Fibroblast of gingiva (primary cell): Measurements from ENCODE around the gene GPR155.

ENCODE experiments used
- DNase-seq: peaks from one replicate; pipeline ENCODE4 v3.0.0-alpha.2; 2011; ENCODE audit warnings: low read depth

Gene GPR155, protein sequence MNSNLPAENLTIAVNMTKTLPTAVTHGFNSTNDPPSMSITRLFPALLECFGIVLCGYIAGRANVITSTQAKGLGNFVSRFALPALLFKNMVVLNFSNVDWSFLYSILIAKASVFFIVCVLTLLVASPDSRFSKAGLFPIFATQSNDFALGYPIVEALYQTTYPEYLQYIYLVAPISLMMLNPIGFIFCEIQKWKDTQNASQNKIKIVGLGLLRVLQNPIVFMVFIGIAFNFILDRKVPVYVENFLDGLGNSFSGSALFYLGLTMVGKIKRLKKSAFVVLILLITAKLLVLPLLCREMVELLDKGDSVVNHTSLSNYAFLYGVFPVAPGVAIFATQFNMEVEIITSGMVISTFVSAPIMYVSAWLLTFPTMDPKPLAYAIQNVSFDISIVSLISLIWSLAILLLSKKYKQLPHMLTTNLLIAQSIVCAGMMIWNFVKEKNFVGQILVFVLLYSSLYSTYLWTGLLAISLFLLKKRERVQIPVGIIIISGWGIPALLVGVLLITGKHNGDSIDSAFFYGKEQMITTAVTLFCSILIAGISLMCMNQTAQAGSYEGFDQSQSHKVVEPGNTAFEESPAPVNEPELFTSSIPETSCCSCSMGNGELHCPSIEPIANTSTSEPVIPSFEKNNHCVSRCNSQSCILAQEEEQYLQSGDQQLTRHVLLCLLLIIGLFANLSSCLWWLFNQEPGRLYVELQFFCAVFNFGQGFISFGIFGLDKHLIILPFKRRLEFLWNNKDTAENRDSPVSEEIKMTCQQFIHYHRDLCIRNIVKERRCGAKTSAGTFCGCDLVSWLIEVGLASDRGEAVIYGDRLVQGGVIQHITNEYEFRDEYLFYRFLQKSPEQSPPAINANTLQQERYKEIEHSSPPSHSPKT

DNA sequence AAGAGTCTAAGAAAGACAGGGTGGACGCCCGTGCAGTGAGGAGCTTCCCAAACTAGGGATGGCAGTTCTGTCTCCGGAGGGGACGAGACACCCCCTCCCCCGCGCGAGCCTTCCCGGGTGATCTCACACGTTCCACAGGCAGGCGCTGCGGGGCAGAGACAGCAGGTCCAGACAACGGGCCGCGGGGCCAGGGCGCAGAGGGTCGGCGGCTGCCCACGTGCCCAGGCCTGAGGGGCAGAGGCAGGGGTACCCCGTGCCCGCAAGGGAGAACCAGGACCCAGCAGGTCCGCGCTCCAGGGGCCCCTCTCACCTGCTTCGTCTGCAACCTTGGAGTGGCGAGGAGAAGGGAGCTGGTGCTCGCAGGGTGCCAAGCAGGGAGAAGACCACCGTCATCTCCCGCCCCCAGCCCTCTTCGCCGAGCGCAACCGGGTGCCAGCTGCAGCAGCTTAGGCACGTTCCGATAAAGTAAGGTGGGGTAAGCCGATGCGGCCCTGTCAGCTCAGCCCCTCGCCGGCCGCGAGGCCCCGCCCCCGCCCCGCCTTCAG lies at the start of gene GPR155:
GPR155 (minus strand) TSS at position 467 of the 545 bp plus-strand sequence. CDS start 5,073 bp downstream, outside the sequence.
- DNase-seq: peak; percentile 17

DNA sequence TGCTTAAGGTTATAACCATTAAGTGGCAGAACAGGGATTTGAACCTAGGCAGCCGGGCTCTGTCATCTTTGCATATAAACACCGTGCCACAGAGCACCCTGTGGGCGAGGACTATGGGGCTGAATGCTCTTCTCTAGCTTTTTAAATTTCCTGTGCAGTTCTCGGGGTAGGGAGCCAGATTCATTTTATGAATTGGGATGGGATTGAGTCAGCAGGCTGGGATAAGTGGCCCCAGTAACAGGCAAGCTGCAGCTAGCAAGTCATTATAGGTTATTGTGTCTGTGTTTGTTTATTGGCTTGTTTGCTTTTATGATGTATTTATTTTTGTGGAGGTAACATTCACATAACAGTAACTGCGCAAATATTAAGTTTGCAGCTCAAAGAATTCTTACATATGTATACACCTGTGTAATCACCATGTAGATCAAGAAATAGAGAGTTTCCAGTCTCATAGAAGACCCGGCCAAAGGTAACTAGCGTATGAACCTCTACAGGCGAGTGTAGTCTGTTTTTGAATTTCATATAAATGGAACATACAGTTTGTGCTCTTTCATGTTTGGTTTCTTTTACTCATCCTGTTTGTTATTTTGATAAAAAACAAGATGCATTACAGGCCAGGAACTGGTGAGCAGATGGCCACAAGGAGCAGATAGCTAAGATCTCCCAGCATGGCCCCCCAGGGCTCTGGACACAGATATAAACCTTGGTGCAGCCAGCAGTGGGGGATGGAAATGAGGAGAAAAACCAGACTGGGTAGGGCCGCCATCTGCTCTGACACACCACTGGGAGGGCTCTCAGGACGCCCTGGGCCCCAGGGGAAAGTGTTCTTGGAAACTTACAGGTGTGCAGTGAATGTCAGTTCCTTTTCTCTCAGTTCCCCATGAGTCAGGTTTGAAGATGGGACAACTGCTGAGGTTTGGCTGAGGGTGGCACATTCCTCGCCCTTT lies 49.2 kb upstream of the GPR155 start:
- no peak for DNase-seq

DNA sequence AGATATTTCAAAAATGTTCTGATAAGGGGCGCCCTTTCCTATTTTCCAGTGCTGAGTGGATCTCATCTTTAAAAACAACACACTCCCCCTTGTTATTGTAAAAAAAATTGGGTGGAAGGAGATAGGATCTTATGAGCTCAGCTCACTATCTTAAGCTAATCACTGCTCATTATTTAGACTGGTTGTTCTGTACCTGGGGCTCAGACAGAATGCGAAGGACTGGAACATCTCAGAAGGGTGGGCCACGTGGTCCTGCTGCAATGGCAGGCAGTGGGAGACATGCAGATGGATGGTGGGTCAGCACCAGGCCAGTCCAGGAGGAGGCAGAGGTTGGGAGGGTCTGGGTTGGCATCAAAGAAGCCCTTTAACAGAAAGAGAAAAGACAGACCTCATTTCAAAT lies 48.3 kb upstream of the GPR155 start:
- no peak for DNase-seq

GRCh38 chr2:174529916-174530315 lies 43.1 kb upstream of the GPR155 start:
- DNase-seq: peak; percentile 17

DNA sequence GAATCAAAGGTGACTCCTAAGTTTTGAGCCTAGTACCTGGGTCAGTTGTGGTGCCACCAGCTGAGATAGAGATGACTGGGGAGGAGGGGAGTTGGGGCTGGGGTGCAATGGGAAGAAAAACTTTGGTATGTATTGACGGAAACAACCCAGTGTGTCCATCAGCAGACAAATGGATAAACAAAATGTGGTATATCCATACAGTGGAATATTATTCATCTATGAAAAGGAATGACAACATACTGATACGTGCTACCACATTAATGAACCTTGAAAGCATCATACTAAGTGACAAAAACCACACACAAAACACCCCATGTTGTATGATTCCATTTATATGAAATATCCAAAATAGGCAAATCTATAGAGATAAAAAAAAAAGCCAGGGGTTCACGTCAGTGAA lies 41.1 kb upstream of the GPR155 start:
- DNase-seq: no peak

DNA sequence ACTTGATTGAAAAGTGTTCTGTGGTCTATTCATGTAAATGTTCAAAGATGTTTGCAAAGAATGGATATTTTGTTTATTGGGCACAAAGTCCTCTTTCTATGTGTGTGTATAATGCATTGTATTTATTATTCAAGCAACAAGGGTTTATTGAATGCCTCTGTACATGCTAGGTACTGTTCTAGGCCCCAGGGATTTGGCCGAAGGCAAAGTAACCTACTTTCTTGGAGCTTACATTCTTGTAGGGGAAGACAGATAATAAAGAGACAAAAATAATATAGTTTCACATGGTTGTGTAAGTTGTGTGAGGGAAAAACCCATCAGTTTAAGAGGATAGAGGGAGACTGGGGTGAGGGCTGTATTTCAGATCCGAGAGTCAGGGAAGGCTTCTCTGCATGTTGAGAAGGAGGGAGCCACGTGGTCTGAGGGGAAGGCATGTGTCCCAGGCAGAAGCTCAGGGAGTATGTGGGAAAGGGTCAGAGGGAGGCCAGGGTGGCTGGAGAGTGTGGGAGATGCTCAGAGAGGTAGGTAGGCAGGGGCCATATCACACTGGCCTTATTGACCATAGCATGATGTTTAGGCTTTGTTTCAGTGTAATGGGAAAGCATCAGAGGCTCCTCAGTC lies 40.4 kb upstream of the GPR155 start:
- DNase-seq: no peak

DNA sequence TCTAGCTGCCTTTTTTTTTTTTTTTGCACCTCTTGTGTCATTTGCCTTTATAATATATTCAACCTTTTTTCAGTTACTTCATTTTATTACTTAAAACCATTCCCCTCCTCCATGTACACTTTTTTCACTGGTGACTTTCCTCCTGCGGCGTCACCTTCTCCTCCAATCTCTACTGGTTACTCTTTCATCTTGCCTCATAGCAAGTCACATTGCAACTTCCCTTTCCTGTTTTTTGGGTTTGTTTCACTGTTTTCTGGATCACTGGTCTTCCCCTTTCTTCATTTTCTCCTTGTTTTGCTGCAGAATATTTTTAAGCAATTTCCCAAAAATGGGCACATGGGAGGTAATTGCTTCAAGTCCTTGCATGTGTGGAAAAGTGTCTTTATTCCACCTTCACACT lies 37.7 kb upstream of the GPR155 start:
- DNase-seq: no peak

GRCh38 chr2:174522553-174522952 lies 35.7 kb upstream of the GPR155 start:
- DNase-seq: peak; percentile 18

- no peak for DNase-seq
Observed at GRCh38 chr2:174518395-174518794, 31.6 kb upstream of the GPR155 start.

- no peak for DNase-seq
Observed at GRCh38 chr2:174516501-174517378, 29.9 kb upstream of the GPR155 start.

DNA sequence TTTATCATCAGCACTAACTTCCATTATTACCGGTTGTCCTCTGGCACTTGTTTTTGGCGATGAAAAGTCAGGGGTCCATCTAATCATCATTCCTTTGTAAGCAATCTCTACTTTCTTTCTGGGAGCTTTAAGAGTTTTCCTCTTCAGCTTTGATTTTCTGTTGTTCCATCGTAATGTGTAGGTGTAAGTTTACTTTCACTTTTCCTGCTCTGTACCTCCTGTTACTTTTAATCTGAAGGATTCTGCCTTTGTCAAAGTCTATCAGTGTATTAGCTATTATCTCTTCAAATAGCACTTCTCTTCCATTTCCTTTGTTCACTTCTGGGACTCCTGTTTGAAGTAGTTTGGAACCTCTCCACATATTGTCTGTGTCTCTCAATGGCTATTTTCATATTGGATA lies 25.5 kb upstream of the GPR155 start:
- no peak for DNase-seq

DNA sequence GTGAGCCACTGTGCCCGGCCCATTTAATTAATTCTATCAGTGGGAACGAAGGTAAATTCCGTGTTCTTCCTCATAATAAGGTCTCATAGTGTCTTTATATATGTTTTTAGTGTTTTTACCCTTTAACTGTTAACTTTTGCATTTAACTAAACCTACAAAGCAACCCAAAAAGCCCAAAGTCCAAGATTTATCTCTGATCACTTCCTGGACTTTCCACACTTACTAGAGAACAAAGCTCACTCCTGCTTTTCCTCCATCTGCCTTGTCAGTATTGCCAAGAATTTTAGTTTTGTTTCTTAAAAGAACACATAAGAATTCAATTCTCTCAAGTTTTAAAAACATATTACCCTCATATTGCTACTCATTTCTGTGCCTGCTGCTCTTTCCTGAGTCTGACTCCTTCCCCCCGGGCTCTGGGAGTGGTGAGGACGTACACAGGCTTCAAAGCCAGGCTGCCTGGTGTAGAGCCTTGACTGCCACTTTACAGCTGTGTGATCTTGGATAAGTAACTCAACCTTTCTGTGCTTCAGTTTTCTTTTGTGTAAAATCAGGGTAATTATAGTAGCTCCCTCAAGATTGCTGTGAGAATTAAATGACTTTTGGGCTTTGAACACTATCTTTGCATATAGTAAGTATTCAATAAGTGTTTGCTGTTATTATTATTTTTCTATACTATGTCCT lies 24.9 kb upstream of the GPR155 start:
- DNase-seq: no peak

- DNase-seq: no peak
Observed at GRCh38 chr2:174510583-174511189, 23.9 kb upstream of the GPR155 start.

DNA sequence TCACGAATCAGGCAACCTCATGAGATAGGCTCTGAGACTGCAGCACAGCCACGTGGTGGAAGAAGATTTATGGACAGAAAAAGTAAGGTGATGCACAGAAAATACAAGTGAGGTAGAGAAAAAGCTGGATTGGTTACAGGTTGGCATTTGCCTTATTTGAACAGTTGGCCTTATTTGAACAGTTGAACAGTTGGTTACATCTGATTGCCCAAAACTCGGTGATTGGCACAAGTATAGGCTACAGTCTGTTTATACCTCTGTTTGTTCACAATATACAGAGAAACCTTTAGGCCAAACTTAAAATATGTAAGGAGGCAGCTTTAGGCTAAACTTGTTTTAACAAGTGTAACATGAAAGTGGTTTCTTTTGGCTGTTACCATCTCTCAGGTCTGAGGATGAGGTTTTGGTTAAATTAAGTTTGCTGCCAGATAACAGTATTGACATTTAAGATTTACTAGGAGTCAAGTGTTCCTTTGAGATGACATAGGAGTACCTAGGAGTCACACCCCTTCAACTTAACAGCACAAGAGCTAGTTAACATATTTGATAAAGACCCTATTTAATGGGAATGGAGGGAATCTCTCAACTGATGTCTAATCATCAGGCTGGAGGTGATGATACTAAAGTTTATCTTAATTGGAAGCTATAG lies 16.5 kb upstream of the GPR155 start:
- DNase-seq: no peak

- no peak for DNase-seq
Observed at GRCh38 chr2:174499371-174499770, 12.5 kb upstream of the GPR155 start.

- no peak for DNase-seq
Observed at GRCh38 chr2:174495365-174496012, 8.7 kb upstream of the GPR155 start.

DNA sequence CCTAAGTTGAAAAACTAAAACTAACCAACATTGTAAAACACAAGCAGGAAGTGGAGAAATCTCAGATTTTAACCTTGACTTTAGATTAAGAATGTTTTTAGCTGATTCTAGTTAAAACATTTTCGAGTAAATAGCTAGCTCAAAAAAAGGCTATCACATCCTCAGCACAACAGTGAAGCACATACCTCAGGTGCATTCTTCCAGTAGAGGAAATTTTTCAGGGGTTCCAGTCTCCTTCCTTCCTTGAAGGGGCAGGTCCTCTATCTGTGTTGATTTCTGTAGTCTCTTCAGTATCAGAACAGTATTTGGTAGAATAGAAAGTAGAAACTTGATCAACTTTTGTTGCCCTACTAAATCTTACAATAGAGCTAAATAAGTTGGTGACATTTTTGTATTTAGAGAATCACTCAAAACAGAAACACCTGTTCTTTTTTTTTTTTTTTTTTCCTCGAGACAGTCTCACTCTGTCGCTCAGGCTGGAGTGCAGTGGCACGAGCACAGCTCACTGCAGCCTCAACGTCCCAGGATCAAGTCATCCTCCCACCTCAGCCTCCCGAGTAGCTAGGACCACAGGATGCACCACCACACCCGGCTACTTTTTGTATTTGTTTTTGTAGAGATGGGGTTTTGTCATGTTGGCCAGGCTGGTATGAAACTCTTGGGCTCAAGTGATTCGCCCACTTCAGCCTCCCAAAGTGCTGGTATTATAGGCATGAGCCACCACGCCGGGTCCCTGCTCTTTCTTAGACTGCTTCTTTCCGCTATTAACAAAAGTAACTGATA lies 6.9 kb upstream of the GPR155 start:
- no peak for DNase-seq
